ENCODE results near the gene TSPAN17.

DNA sequence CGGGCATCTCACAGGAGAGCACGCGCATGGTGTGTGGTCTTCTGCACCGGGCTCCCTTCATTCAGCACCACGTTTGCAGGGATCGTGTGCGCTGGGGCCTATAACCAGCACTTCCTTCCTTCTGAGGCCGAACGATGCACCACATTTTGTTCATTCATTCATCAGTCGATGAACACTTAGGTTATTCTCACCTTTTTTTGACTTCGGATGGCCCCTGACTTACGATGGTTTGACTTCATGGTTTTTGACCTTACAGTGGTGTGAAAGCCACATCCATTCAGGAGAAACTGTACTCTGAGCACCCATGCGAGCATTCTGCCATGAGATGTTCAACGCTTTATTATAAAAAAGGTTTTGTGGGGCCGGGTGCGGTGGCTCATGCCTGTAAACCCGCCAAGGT lies 27.5 kb downstream of the TSPAN17 start:
- TF ChIP-seq, protein P1, sequence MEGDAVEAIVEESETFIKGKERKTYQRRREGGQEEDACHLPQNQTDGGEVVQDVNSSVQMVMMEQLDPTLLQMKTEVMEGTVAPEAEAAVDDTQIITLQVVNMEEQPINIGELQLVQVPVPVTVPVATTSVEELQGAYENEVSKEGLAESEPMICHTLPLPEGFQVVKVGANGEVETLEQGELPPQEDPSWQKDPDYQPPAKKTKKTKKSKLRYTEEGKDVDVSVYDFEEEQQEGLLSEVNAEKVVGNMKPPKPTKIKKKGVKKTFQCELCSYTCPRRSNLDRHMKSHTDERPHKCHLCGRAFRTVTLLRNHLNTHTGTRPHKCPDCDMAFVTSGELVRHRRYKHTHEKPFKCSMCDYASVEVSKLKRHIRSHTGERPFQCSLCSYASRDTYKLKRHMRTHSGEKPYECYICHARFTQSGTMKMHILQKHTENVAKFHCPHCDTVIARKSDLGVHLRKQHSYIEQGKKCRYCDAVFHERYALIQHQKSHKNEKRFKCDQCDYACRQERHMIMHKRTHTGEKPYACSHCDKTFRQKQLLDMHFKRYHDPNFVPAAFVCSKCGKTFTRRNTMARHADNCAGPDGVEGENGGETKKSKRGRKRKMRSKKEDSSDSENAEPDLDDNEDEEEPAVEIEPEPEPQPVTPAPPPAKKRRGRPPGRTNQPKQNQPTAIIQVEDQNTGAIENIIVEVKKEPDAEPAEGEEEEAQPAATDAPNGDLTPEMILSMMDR (conservative IDR thresholded peaks at IDR 0.05; ENCODE audit: low read depth, low read length): no peak
- no peak for TF ChIP-seq EZH2 (IDR thresholded peaks at IDR 0.05; ENCODE audit: borderline replicate concordance, low read depth, low read length, poor library complexity, severe bottlenecking)

Measured in A673 (cell line).